Activated CD4-positive, alpha-beta T cell treated with anti-CD3 and anti-CD28 coated beads for 48 hours (primary cell): ENCODE measurements around the gene C3orf20.
"Not testable (repeated sequence)": the region's sequence is repeated elsewhere in the genome, so short reads cannot be mapped to it uniquely, and the experiment has no call there.

Experiments used
- DNase-seq: peaks from one replicate; pipeline ENCODE4 v3.0.0-alpha.2; 2020

The C3orf20 gene

GRCh38 chr3:14703128-14703750, 28.3 kb downstream of the C3orf20 start:
- no peak for DNase-seq

GRCh38 chr3:14703791-14704190, 28.9 kb downstream of the C3orf20 start:
- no peak for DNase-seq

GRCh38 chr3:14706096-14706495, 31.2 kb downstream of the C3orf20 start:
- no peak for DNase-seq

GRCh38 chr3:14716591-14716990, 41.6 kb downstream of the C3orf20 start:
- no peak for DNase-seq

GRCh38 chr3:14717307-14717706, 42.4 kb downstream of the C3orf20 start:
- DNase-seq = no peak

GRCh38 chr3:14718539-14718938, 43.6 kb downstream of the C3orf20 start:
- DNase-seq = no peak

GRCh38 chr3:14719006-14719405, 44.1 kb downstream of the C3orf20 start:
- DNase-seq = no peak

- DNase-seq = no peak
Observed at GRCh38 chr3:14721126-14721864, 46.4 kb downstream of the C3orf20 start.

- DNase-seq = no peak
Observed at GRCh38 chr3:14725013-14725412, 50.1 kb downstream of the C3orf20 start.

- DNase-seq = no peak
Observed at GRCh38 chr3:14725564-14726440, 50.9 kb downstream of the C3orf20 start.

- no peak for DNase-seq
Observed at GRCh38 chr3:14726441-14726780, 51.5 kb downstream of the C3orf20 start.

- DNase-seq = no peak
Observed at GRCh38 chr3:14728113-14728512, 53.2 kb downstream of the C3orf20 start.

- no peak for DNase-seq
Observed at GRCh38 chr3:14730703-14731382, 55.9 kb downstream of the C3orf20 start.

GRCh38 chr3:14740983-14741382, 66.0 kb downstream of the C3orf20 start:
- DNase-seq = no peak

GRCh38 chr3:14741510-14741909, 66.6 kb downstream of the C3orf20 start:
- no peak for DNase-seq

GRCh38 chr3:14744556-14744955, 69.6 kb downstream of the C3orf20 start:
- DNase-seq = no peak

- no peak for DNase-seq
Observed at GRCh38 chr3:14750650-14751049, 75.7 kb downstream of the C3orf20 start.

- not testable (repeated sequence) for DNase-seq
Observed at GRCh38 chr3:14752979-14753378, 78.0 kb downstream of the C3orf20 start.

GRCh38 chr3:14757153-14757700, 82.3 kb downstream of the C3orf20 start:
- no peak for DNase-seq

GRCh38 chr3:14758297-14758696, 83.4 kb downstream of the C3orf20 start:
- no peak for DNase-seq

- no peak for DNase-seq
Observed at GRCh38 chr3:14758959-14759358, 84.0 kb downstream of the C3orf20 start.

GRCh38 chr3:14760185-14760584, 85.2 kb downstream of the C3orf20 start:
- no peak for DNase-seq

- no peak for DNase-seq
Observed at GRCh38 chr3:14761121-14761672, 86.3 kb downstream of the C3orf20 start.
